ENCODE data around the gene SYNC.

- TF ChIP-seq POLR2A (IDR thresholded peaks at IDR 0.05), result no peak
- no peak for TF ChIP-seq CTCF (IDR thresholded peaks at IDR 0.05)
These were observed 45.8 kb upstream of the SYNC start for GRCh38 chr1:32748348-32748747.
